HG02884 (cell line): Measurements from ENCODE around the gene FNDC10.

Source experiments
- ATAC-seq: cut with Tn5 transposase; IDR thresholded peaks from one replicate; pipeline ENCODE4 v1.9.1; 2021; ENCODE audit warnings: mild to moderate bottlenecking, moderate library complexity; ENCODE audit not compliant: unreplicated experiment

FNDC10 gene

GRCh38 chr1:1616045-1616790 is 16.3 kb upstream of the FNDC10 start:
- ATAC-seq = peak; percentile 23

DNA sequence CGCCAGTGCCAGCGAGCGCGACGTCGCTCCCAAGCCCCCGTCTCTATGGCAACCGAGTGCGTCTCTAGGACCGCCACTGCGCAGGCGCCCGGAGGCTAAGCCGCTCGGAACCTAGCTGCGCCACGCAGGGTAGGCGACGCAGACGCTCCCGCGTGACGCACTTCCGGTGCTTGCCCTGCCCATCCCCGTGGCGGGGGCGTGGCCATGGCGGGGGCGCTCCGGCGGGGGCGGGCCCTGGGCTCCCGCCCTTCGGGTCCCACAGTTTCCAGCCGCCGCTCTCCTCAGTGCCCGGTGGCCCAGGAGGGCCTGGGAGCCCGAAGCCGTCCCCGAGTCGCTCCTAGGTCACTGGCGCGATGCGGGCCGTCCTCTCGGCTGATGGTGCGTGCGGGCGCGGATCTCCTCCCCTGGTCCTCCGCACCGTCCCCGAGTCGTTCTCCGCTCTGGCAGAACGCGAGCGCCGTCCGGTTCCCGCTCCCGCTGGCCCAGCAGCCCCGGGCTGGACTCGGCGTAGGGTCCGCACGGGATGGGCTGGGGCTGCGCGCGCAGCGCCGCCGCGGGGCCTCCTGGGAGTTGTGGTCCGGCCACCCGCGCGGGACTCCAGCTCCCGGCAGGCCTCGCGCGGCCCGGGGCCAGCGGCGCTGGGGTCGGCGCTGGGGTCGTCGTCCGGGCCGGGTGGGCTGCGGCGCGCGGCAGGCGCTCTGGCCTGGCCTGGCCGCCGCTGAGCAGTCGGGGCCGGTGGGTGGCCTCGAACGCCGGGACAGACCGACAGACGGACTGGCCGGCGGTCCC is 15.5 kb upstream of the FNDC10 start, which contains the start of gene MIB2:
Gene MIB2, plus strand, starts transcription at position 245 of the 789 bp plus-strand sequence. CDS start 7,953 bp downstream, outside the sequence.
- ATAC-seq = peak; percentile 82

GRCh38 chr1:1614954-1615255 is 15.0 kb upstream of the FNDC10 start:
- no peak for ATAC-seq

DNA sequence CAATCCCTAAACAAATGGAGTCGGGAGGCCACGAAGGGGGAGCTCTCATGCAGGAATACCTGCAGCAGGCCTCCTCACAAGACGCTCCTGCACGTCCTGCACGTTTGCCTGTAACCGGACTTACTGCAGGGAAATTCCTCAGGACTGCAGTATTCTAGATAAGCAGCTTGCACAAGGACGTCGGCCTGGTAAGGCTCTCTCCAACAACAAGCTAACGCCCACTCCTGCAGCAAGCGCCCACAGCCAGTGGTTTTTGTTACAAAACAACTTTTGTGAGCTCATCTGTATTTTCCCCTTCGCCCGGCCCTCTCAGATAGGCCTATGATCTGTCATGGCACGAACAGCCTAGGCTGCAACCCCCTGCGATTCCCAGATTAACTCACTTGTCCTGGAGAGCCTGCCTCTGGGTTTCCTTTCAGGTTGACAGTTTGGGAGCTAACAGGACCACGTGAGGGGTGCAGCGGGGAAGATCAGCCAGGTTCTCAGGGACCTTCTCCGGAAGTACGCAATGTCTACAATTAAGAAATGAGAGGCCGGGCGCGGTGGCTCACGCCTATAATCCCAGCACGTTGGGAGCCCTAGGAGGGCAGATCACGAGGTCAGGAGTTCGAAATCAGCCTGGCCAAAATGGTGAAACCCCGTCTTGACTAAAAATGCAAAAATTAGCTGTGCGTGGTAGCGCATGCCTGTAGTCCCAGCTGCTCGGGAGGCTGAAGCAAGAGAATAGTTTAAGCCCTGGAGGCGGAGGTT is 14.4 kb upstream of the FNDC10 start:
- no peak for ATAC-seq

DNA sequence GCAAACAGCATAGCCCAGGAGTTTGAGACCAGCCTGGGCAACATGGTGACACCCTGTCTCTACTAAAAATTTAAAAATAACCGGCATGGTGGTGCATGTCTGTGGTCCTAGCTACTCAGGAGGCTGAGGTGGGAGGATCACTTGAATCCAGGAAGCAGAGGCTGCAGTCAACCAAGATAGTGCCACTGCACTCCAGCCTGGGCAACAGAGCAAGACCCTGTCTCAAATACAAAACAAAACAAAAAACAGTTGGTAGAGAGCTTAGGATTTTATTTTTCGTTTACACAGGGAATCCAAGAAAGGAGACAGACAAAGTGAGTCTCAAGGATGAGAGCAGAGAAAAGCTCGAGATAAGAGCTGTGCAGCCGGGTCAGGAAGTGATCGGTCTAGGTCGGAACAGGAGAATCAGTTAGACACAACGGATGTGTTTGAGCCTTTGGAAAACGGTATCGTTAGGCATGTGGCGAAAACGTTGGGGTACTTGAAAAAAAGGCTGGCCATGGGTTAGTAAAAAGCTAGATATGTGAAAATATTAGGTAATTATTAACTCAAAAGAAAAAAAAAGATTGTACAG is 13.7 kb upstream of the FNDC10 start:
- no peak for ATAC-seq

- ATAC-seq = no peak
Measured at GRCh38 chr1:1612104-1612400, 12.1 kb upstream of the FNDC10 start.

GRCh38 chr1:1610796-1611195 is 10.9 kb upstream of the FNDC10 start:
- no peak for ATAC-seq

- ATAC-seq = no peak
Measured at GRCh38 chr1:1609822-1610485, 10.0 kb upstream of the FNDC10 start.

DNA sequence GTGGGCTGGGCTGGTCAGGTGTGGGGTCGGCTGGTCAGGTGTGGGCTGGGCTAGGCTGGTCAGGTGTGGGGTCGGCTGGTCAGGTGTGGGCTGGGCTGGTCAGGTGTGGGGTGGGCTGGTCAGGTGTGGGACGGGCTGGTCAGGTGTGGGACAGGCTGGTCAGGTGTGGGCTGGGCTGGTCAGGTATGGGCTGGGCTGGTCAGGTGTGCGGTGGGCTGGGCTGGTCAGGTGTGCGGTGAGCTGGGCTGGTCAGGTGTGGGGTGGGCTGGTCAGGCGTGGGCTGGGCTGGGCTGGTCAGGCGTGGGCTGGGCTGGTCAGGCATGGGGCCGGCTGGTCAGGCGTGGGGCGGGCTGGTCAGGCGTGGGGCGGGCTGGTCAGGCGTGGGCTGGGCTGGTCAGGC is 6.3 kb upstream of the FNDC10 start:
- ATAC-seq = no peak

GRCh38 chr1:1605724-1606123 is 5.8 kb upstream of the FNDC10 start:
- ATAC-seq = no peak

DNA sequence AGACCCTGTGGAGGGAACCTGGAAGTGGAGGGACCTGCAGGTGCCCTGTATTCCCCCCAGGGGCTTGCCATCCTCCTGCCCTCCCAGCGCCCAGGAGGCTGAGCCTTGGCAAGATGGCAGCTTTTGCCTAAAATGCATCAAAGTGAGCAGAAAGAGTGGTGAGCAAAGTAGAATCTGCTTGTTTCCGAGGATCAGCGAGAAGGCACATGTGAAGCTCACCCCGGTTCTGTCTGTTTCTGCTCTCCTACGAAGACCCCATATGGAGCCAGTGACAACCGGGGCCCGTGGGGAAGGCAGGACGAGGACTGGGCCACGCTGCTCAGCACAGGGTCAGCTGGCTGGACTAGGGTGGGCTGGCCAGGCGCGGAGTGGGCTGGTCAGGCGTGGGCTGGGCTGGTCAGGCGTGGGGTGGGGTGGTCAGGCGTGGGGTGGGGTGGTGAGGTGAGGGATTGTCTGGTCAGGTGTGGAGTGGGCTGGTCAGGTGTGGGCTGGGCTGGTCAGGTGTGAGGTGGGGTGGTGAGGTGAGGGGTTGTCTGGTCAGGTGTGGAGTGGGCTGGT is 5.2 kb upstream of the FNDC10 start:
- no peak for ATAC-seq

DNA sequence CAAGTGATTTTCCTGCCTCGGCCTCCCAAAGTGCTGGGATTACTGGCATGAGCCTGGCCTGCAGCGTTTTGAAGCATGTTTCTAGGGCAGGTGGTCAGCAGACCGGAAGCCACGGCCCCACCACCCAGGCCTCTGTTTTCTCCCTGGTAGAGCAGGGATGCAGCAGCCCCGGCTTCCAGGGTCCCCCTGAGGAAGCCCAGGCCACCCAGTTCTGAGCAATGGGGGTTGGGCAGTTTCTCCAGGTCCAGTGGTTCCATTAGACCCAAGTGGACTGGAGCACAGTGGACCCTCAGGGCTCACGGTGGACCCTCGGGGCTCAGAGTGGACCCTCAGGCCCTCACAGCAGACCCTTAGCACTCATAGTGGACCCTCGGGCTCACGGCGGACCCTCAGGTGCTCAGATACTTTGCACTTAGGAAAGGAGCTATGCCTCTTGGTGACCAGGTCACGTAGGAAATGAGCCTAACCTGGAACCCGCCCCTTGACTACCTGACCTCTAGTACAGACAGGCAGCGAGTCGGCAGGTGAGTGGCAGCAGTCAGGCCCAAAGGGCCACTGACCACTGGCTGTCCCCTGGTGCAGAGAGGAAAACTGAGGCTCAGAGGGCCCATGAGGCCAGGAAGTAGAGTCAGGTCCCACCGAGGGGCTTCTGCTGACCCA is 4.6 kb upstream of the FNDC10 start:
- no peak for ATAC-seq

GRCh38 chr1:1603671-1604373 is 3.9 kb upstream of the FNDC10 start:
- ATAC-seq = no peak

DNA sequence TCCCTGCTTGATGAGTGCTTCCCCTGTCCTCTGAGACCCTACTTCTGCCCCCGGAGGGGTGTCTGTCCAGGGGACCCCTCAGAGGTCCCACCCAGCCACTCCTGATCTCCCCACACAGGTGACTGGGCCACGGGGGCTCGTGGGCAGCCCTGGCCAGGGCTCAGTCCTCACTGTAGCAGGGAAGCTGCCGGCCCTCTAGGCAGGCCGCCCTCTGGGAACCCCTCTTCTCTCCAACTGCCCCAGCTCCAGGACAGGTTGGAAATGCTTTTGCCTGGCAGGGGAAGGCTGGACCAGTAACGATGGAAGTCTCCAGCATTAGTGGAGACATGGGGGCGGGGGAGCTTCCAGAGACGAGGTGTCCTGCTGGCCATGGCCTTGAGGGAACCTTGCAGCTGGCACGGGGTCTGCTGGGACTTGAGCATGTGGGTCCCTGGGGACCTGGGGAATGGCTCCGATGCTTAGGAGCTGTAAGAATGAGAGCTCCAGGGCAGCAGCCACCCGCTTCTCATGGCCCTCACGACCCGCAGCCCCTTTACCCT is 3.1 kb upstream of the FNDC10 start:
- ATAC-seq = no peak

- ATAC-seq = no peak
Measured at GRCh38 chr1:1602304-1602967, 2.5 kb upstream of the FNDC10 start.

GRCh38 chr1:1601564-1602303 is 1.8 kb upstream of the FNDC10 start:
- ATAC-seq = no peak

DNA sequence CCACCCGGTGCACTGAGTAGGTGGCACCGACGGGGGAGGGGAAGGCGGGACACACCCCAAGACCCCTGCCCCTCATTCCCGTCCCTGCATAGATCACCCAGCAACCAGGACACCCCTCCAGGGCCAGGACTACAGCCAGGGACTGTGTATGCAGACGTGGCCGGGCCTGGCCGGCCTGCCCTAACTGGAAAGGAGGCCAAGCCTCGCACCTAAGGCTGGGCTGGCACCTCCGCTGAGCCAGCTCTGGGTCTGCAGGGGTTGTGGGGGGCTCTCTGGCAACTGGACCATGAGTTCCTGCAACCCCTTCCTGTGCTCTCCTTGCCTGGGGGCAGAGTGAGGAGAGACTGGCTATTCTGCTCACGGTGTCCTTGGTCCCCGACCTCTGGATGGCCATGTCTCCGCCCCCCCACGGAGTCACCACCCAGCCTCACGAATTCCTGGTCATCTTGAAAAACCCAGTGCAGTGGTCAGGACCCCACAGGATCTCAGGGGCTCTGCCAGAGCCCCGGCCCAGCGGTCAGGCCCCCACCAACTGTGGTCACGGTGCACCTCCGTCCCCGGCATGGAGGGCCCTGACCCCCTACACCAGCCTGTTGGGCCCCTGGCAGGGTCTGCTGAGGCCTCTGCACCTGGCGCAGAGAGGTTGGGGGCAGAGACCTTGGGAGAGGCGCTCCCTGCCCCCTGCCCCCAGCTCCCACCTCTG is 1.1 kb upstream of the FNDC10 start:
- ATAC-seq = no peak
